ENCODE results near the gene MICU1. TPM values are rescaled to one million over a fixed set of nuclear protein-coding genes. Genes with fewer than 3 reads are reported as not detected.

The MICU1 gene
- total RNA-seq, 4 donors from 2014 or later = 24.4 to 195 (median 66.9) TPM

GRCh38 chr10:72390764-72391163 is 235.1 kb downstream of the MICU1 start:
- no peaks in the 10 kb centered on the region for H3K27me3 ChIP-seq
- H3K4me3 ChIP-seq = no peak overlapping the region
- TF ChIP-seq CTCF (IDR thresholded peaks at IDR 0.05) = no peak
- TF ChIP-seq POLR2A (IDR thresholded peaks at IDR 0.05) = no peak
- intact Hi-C loops (cut with DNase I; ENCODE audit: low total_unique reads) = no loop called here
- no peak overlapping the region for H3K27ac ChIP-seq
- H3K4me1 ChIP-seq = no peaks in the 10 kb centered on the region
- H3K36me3 ChIP-seq = no peaks in the 10 kb centered on the region
- DNase-seq = no peak
- no peaks in the 10 kb centered on the region for H3K9me3 ChIP-seq

- no peak for DNase-seq
- no peak overlapping the region for H3K4me3 ChIP-seq
- H3K27ac ChIP-seq = no peak overlapping the region
- H3K9me3 ChIP-seq = no peaks in the 10 kb centered on the region
- TF ChIP-seq POLR2A (IDR thresholded peaks at IDR 0.05) (no peak), CTCF (IDR thresholded peaks at IDR 0.05) (no peak)
- no peaks in the 10 kb centered on the region for H3K4me1 ChIP-seq
- no peaks in the 10 kb centered on the region for H3K27me3 ChIP-seq
- H3K36me3 ChIP-seq = no peaks in the 10 kb centered on the region
- intact Hi-C loops (cut with DNase I; ENCODE audit: low total_unique reads) = no loop called here
Measured at GRCh38 chr10:72389716-72390115, 236.2 kb downstream of the MICU1 start.

DNA sequence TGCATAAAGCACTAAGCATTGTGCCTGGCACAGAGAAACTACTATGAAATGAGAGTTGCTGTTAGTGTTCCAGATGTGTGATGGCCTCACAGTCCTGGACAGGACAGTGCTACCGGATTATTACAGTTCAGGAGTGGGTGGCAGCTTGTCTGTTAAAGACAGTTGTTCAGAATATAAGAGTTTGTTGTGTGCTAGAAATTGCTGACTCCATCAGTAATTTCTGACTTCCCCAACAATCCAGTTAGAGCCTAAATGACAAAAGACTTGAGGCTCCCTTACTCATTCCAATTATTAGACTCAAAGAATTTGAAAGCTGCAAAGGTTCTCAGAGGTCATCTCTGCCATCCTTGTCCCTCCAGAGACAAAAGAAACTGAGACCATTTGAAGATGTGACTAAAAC is 236.9 kb downstream of the MICU1 start:
- Histone ChIP-seq H3K36me3 (no peaks in the 10 kb centered on the region), H3K9me3 (no peaks in the 10 kb centered on the region)
- intact Hi-C loops (cut with DNase I; ENCODE audit: low total_unique reads) = no loop called here

GRCh38 chr10:72388062-72388461 is 237.8 kb downstream of the MICU1 start:
- intact Hi-C loops (cut with DNase I; ENCODE audit: low total_unique reads) = no loop called here
- H3K4me1 ChIP-seq = no peaks in the 10 kb centered on the region
- no peaks in the 10 kb centered on the region for H3K36me3 ChIP-seq
- TF ChIP-seq CTCF (IDR thresholded peaks at IDR 0.05) (no peak), POLR2A (IDR thresholded peaks at IDR 0.05) (no peak)
- H3K27ac ChIP-seq = no peak overlapping the region
- DNase-seq = no peak
- no peak overlapping the region for H3K4me3 ChIP-seq
- no peaks in the 10 kb centered on the region for H3K27me3 ChIP-seq
- H3K9me3 ChIP-seq = no peaks in the 10 kb centered on the region

More for the DNA sequence above, 236.9 kb downstream of the MICU1 start:
- H3K27ac ChIP-seq = no peak overlapping the region
- TF ChIP-seq POLR2A (IDR thresholded peaks at IDR 0.05) (no peak), CTCF (IDR thresholded peaks at IDR 0.05) (no peak)
- H3K4me1 ChIP-seq = no peaks in the 10 kb centered on the region
- H3K27me3 ChIP-seq = no peaks in the 10 kb centered on the region
- no peak for DNase-seq
- no peak overlapping the region for H3K4me3 ChIP-seq

DNA sequence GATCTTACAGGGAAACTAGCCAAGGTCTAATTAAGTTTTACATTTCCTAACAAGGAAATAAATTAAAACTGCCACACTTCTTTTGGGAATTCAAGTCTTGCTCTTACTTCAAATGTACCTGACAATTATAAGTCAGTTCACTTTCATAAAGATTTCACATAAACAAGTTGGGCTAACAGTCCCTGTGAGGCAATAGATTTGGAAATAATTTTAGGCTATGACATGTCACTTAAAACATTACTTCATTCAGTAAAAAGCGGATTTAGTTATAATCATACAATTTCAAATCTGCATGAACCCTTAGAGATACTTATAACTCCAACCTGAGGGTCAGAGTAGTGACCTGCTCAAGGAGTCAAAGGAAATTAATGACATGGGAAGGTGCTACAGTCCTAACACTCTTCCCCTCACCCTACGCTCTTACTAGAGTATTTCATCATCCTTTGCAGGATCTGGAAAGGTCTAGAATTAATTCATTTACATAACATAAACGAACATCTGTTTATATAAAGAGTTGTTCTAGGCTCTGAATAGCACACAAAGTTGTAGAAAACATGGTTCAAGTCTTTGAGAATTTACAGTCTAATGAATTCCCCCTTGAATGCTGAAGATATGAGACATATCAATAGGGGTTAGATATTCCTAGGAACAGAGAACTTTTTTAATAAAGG is 238.8 kb downstream of the MICU1 start:
- intact Hi-C loops (cut with DNase I; ENCODE audit: low total_unique reads) = no loop called here
- no peaks in the 10 kb centered on the region for H3K4me1 ChIP-seq
- TF ChIP-seq CTCF (IDR thresholded peaks at IDR 0.05) = no peak
- TF ChIP-seq POLR2A (IDR thresholded peaks at IDR 0.05) = no peak
- no peak for DNase-seq
- no peaks in the 10 kb centered on the region for H3K36me3 ChIP-seq
- no peaks in the 10 kb centered on the region for H3K9me3 ChIP-seq
- no peak overlapping the region for H3K4me3 ChIP-seq
- no peak overlapping the region for H3K27ac ChIP-seq
- no peaks in the 10 kb centered on the region for H3K27me3 ChIP-seq
